Liver (tissue), 9 donors: ENCODE measurements around the gene CRYBA1. TPM values are rescaled to one million over a fixed set of nuclear protein-coding genes. Genes with fewer than 3 reads are reported as not detected.

Experiments used
- DNase-seq: peaks from one replicate; pipeline ENCODE4 v3.0.0-alpha.2; 2017; ENCODE audit warnings: low spot score
- H3K27ac ChIP-seq, 2 donors: one replicate each; pipeline ENCODE4 v1.7.0; 2013; ENCODE audit warnings: inconsistent platforms in 2 of 2, low read length in 2 of 2, control low read depth in 1 of 2, low read depth in 1 of 2, mild to moderate bottlenecking in 1 of 2
- H3K27me3 ChIP-seq, 4 donors: one replicate each; pipeline versions ENCODE4 v1.6.1 to v1.7.0; 2013; ENCODE audit warnings: low read length in 3 of 4, inconsistent platforms in 1 of 4, mild to moderate bottlenecking in 1 of 4, moderate library complexity in 1 of 4; ENCODE audit not compliant: control insufficient read depth in 4 of 4, insufficient read depth in 4 of 4
- H3K36me3 ChIP-seq, 4 donors: one replicate each; pipeline versions ENCODE4 v1.6.1 to v1.7.0; 2013; ENCODE audit warnings: low read length in 3 of 4, mild to moderate bottlenecking in 3 of 4, low read depth in 1 of 4, moderate library complexity in 1 of 4; ENCODE audit not compliant: control insufficient read depth in 4 of 4, insufficient read depth in 3 of 4
- H3K4me1 ChIP-seq, 4 donors: one replicate each; pipeline versions ENCODE4 v1.6.1 to v1.7.0; 2013; ENCODE audit warnings: low read length in 3 of 4, mild to moderate bottlenecking in 3 of 4, moderate library complexity in 1 of 4; ENCODE audit not compliant: control insufficient read depth in 4 of 4, insufficient read depth in 4 of 4
- H3K4me3 ChIP-seq, 3 donors: one replicate each; pipeline versions ENCODE4 v1.6.1 to v1.7.0; 2013; ENCODE audit warnings: low read length in 3 of 3, control low read depth in 1 of 3, low read depth in 1 of 3, mild to moderate bottlenecking in 1 of 3
- H3K9ac ChIP-seq, 2 donors: one replicate each; pipeline ENCODE4 v1.7.0; 2013; ENCODE audit warnings: low read length in 2 of 2, mild to moderate bottlenecking in 2 of 2, moderate library complexity in 2 of 2, control low read depth in 1 of 2, low read depth in 1 of 2
- H3K9me3 ChIP-seq, 4 donors: one replicate each; pipeline versions ENCODE4 v1.6.1 to v1.7.0; 2013; ENCODE audit warnings: low read length in 3 of 4; ENCODE audit not compliant: control insufficient read depth in 4 of 4
- ATF3 ChIP-seq: IDR thresholded peaks from 2 replicates; pipeline ENCODE4 v1.6.1; 2016; ENCODE audit warnings: antibody characterized with exemption
- EGR1 ChIP-seq, 2 donors: IDR thresholded peaks; 2 replicates each; pipeline ENCODE4 v1.6.1; 2016 to 2018; ENCODE audit warnings: antibody characterized with exemption in 2 of 2, low read depth in 2 of 2
- FOXA1 ChIP-seq: IDR thresholded peaks from 2 replicates; pipeline ENCODE4 v1.6.1; 2016; ENCODE audit warnings: antibody characterized with exemption
- GABPA ChIP-seq, 2 donors: IDR thresholded peaks in 1 of 2; conservative IDR thresholded peaks in 1 of 2; 2 replicates each; pipeline ENCODE4 v1.6.1; 2016; ENCODE audit warnings: antibody characterized with exemption in 2 of 2, mild to moderate bottlenecking in 1 of 2, moderate library complexity in 1 of 2
- HNF4A ChIP-seq, 2 donors: conservative IDR thresholded peaks; 2 replicates each; pipeline ENCODE4 v1.6.1; 2016; ENCODE audit warnings: antibody characterized with exemption in 2 of 2, mild to moderate bottlenecking in 2 of 2
- HNF4G ChIP-seq: IDR thresholded peaks from 2 replicates; pipeline ENCODE4 v1.6.1; 2016; ENCODE audit warnings: antibody characterized with exemption
- JUND ChIP-seq, 2 donors: IDR thresholded peaks; 2 replicates each; pipeline ENCODE4 v1.6.1; 2016; ENCODE audit warnings: antibody characterized with exemption in 2 of 2
- REST ChIP-seq: IDR thresholded peaks from 2 replicates; pipeline ENCODE4 v1.6.1; 2016; ENCODE audit warnings: antibody characterized with exemption, mild to moderate bottlenecking
- RXRA ChIP-seq, 2 donors: IDR thresholded peaks; 2 replicates each; pipeline ENCODE4 v1.6.1; 2017 to 2018; ENCODE audit warnings: antibody characterized with exemption in 2 of 2, mild to moderate bottlenecking in 1 of 2
- TAF1 ChIP-seq: conservative IDR thresholded peaks from 2 replicates; pipeline ENCODE4 v1.6.1; 2016; ENCODE audit warnings: antibody characterized with exemption, mild to moderate bottlenecking
- YY1 ChIP-seq: IDR thresholded peaks from 2 replicates; pipeline ENCODE4 v1.6.1; 2016; ENCODE audit warnings: antibody characterized with exemption, mild to moderate bottlenecking
- WGBS: extraction: QIAGEN DNeasy Blood & Tissue Kit; methylation state at CpG from one replicate; pipeline ENCODE4 v1.1.7; 2013; 5-methylcytosine and 5-hydroxymethylcytosine counted together
- polyA plus RNA-seq, 2 donors: library from polyadenylated mRNA; stranded (reverse) in 1 of 2; unstranded in 1 of 2; fragments of 200-250 nt in 1 of 2; fragments of >200 nt in 1 of 2; fragmentation: Nextera tagmentation in 1 of 2; extraction: Ambion mirVana in 1 of 2; gene quantifications; one replicate each; pipeline versions ENCODE4 v1.2.1 to v1.2.3, GENCODE V29; 2013 to 2015
- total RNA-seq, 2 donors: library from RNA; depleted of rRNA; stranded (reverse); fragments of >200 nt; gene quantifications; one replicate each; pipeline ENCODE4 v1.2.3, GENCODE V29; 2014
- TF ChIP-seq, protein P1 (sequence below): fragments of 150-350 bp; IDR thresholded peaks from 2 replicates; pipeline ENCODE4 v1.5.1; 2017; ENCODE audit warnings: improper control_type of control experiment, low read depth, low read length; ENCODE audit not compliant: missing input control
- TF ChIP-seq, protein P2 (sequence below): IDR thresholded peaks from 2 replicates; pipeline ENCODE4 v1.6.1; 2016; ENCODE audit warnings: antibody characterized with exemption
- donor health status: healthy.
- donor health status: healthy.
- donor health status: healthy.
- donor health status: healthy.
- donor health status: healthy.

CRYBA1 gene
- total and polyA plus RNA-seq, 4 donors = not detected

GRCh38 chr17:29235904-29236303 lies 10.8 kb upstream of the CRYBA1 start:
- Histone ChIP-seq H3K27ac (no peak overlapping the region), H3K36me3 (no peaks in the 10 kb centered on the region), H3K27me3 (no peaks in the 10 kb centered on the region), H3K4me3 (no peak overlapping the region), H3K9ac (no peak overlapping the region), H3K4me1 (peaks cover 0 to 5% (median 2%) of the 10 kb centered on the region in 4 donors), H3K9me3 (no peaks in the 10 kb centered on the region)
- no peak for TF ChIP-seq FOXA1
- TF ChIP-seq, protein P1, sequence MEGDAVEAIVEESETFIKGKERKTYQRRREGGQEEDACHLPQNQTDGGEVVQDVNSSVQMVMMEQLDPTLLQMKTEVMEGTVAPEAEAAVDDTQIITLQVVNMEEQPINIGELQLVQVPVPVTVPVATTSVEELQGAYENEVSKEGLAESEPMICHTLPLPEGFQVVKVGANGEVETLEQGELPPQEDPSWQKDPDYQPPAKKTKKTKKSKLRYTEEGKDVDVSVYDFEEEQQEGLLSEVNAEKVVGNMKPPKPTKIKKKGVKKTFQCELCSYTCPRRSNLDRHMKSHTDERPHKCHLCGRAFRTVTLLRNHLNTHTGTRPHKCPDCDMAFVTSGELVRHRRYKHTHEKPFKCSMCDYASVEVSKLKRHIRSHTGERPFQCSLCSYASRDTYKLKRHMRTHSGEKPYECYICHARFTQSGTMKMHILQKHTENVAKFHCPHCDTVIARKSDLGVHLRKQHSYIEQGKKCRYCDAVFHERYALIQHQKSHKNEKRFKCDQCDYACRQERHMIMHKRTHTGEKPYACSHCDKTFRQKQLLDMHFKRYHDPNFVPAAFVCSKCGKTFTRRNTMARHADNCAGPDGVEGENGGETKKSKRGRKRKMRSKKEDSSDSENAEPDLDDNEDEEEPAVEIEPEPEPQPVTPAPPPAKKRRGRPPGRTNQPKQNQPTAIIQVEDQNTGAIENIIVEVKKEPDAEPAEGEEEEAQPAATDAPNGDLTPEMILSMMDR = no peak
- no peak for TF ChIP-seq JUND (IDR thresholded peaks at IDR 0.05)
- TF ChIP-seq HNF4G = no peak
- WGBS = 99% methylated on average over 3 of the region's 3 CpGs
- no peak for DNase-seq

- no peak overlapping the region for H3K4me3 ChIP-seq
- no peak overlapping the region for H3K9ac ChIP-seq
- H3K9me3 ChIP-seq = no peaks in the 10 kb centered on the region
- no peak for DNase-seq
- no peaks in the 10 kb centered on the region for H3K36me3 ChIP-seq
- no peak overlapping the region for H3K27ac ChIP-seq
- peaks cover 0 to 5% (median 2%) of the 10 kb centered on the region in 4 donors for H3K4me1 ChIP-seq
- TF ChIP-seq EGR1 (IDR thresholded peaks at IDR 0.05; ENCODE audit: low read depth in 2 of 2) = no peak
- TF ChIP-seq HNF4A (conservative IDR thresholded peaks at IDR 0.05) = peak in 1 of 2 donors; percentile 36
- H3K27me3 ChIP-seq = no peaks in the 10 kb centered on the region
- 66% methylated on average over 3 of the region's 3 CpGs for WGBS
Measured at GRCh38 chr17:29237476-29238132, 9.1 kb upstream of the CRYBA1 start.

GRCh38 chr17:29238133-29238850 lies 8.4 kb upstream of the CRYBA1 start:
- no peak overlapping the region for H3K4me3 ChIP-seq
- TF ChIP-seq FOXA1 (no peak), HNF4G (no peak), YY1 (no peak), TAF1 (no peak), JUND (IDR thresholded peaks at IDR 0.05) (no peak), GABPA (IDR thresholded peaks at IDR 0.05 in 1 of 2, conservative IDR thresholded peaks at IDR 0.05 in 1 of 2) (no peak), RXRA (IDR thresholded peaks at IDR 0.05) (no peak), REST (no peak), ATF3 (no peak), HNF4A (conservative IDR thresholded peaks at IDR 0.05) (no peak)
- TF ChIP-seq, protein P2, sequence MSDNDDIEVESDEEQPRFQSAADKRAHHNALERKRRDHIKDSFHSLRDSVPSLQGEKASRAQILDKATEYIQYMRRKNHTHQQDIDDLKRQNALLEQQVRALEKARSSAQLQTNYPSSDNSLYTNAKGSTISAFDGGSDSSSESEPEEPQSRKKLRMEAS = no peak
- TF ChIP-seq, protein P1 = no peak
- H3K4me1 ChIP-seq = peaks cover 0 to 5% (median 2%) of the 10 kb centered on the region in 4 donors
- no peaks in the 10 kb centered on the region for H3K36me3 ChIP-seq
- no peak for DNase-seq
- no peak overlapping the region for H3K27ac ChIP-seq
- no peaks in the 10 kb centered on the region for H3K9me3 ChIP-seq
- no peak overlapping the region for H3K9ac ChIP-seq
- H3K27me3 ChIP-seq = no peaks in the 10 kb centered on the region
- 78% methylated on average over 8 of the region's 8 CpGs for WGBS
